GM21576 (cell line): ENCODE results near the gene LRBA.
A peak's percentile ranks its signal among the peaks of the same experiment; 100 is the strongest.

ENCODE experiments used
- ATAC-seq: cut with Tn5 transposase; IDR thresholded peaks from one replicate; pipeline ENCODE4 v1.9.1; 2021; ENCODE audit warnings: mild to moderate bottlenecking, moderate library complexity; ENCODE audit not compliant: unreplicated experiment

Gene LRBA

DNA sequence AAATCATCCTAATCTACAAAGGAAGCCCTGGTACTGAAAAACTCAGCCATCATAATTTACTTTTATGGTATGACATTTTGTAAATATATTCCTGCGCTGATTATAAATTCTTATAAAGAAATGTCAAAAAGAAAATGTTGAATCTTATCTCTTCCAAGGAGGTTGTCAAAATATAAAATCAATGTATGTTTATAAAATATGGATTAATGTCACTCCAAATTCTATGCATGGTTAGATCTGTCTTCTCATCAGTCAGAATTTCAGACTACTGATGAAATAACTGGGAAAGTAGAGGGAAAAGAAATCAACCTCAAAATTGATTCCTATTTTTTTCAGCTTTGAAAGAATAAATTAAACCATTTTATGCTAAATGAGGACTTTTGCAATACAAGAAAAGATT, 553.1 kb downstream of the LRBA start:
- no peak for ATAC-seq

DNA sequence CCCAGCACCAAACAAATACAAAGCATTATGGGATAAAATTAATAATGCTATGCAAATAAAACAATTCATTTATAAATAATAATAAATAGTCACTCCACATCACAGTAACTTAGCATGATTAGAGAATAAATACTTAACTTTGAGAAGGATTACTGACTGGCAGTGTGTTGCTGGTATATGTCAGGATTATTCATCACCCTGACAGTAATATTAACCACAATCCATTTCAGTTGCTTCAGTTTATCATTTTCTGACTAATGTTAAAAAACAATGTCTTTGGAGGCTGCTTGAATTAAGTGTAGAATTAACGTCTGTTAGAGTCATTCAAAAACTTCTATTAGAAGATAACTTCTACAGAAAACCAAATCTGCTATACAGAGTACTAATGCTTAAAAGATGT, 557.3 kb downstream of the LRBA start:
- no peak for ATAC-seq

DNA sequence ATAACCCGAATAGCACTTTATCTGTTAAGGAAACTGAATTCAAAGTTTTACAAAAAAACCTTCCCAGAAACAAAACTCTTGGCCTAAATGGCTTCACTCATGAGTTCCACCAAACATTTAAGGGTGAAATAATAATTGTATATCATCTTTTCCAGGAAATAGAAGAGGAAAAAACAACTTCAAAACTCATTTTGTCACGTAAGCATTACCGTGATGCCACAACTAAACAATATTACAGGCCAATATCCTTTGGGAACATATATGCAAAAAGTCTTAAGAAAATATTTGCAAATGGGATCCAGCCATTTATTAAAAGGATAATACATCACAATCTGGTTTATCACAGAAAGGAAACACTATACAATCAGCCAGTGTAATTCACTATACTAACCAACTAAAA, 563.2 kb downstream of the LRBA start:
- no peak for ATAC-seq

DNA sequence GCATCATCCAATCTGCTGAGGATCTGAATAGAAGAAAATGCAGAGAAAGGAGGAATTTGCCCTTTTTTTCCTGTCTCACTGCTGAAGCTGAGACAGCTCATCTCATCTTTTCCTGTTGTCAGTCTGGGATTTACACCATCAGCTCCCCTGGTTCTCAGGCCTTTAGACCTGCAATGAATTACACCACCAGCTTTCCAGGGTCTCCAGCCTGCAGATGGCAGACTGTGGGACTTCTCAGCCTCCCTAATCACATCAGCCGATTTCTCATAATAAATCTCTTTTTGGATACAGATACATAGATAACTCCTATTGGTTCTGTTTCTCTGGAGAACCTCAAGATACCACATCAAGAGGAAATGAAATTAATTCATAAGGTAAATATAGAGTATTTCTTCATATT, 567.7 kb downstream of the LRBA start:
- ATAC-seq, result no peak

DNA sequence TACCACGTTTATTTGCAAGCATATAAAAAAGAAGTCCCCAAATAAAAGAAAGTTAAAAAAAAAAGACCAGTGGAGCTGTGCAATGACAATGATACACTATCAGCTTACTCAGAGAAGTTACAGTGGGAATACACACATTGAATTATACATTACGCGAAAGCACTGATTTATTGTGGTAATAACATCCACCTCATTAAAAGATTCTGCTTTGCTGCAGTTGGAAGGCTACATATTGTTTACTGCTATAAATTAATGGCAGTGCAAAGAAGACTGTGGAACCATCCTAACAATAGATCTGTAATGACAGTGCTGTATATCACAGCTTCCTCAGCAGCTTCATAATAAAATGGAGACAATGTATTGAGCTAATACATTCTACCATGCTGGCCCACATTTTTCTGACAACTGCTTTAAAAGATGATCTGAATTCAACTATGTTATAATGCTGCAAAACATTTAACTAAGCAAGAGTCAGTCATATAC, 575.6 kb downstream of the LRBA start:
- no peak for ATAC-seq

DNA sequence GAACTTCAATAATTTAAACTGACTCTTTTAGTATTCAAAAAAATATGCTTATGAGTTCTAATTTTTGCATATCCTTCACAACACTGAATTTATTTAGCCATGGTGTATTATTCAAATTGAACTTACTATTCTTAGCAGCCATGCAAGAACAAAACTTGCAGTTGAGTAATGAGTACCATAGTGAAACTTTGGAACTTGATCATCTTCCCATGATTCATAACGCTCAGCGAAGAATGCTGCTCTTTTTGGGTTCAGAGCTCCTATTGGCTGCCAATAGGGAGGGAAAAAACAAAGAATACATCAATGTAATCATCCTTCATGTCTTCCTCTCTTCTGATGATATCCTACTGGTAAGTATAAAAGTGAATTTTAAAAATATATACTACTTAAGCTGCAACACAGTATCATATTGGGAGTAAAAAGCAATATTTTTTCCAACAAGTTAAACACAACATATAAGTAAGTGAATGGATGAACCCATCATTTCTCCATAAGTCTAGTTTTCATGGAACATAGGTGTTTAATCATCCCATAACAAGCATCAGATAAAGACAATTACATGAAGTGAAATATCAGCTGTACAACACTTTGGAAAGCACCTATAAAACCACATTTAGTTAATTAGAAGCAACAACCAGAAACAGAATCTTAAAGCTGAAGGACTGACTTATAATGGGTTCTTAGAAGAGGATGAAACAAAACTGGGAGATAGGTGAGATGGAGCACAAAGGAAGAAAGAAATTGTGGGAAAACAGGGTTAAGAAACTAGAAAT, 578.3 kb downstream of the LRBA start:
- ATAC-seq, result no peak

DNA sequence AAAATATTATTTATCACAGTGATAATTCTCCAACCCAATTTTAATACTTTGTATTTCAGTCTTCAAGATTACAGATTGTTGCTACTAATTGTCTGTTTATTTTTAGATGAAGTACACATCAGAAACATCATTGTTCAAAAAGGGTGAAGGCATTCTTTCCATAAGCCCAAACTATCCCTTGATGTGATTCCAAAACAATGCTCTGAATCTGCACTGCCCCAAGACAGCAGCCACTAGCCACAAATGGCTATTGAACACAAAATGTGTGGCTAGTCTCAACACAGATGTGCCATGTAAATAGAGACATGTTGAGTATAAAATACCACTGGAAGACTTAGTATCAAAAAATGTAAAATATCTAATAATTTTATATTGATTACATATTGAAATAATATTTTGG, 583.9 kb downstream of the LRBA start:
- no peak for ATAC-seq

DNA sequence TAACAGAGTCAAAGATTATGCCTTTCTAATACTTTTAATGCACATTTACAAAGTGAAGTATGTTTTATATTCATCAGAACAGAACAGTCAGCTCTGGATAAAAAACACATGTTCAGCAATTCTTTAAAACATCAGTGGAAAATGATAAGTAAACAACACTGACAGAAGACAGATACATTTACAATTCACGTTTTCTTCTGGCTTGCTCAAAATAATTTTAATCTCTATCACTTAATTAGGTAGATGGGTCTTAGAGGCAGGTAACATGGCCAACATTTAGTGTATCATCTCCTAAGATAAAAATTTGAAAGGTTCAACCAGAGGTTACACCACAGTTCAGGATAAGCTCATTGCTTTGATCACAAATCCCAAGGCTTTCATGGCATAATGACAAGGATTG, 589.9 kb downstream of the LRBA start:
- ATAC-seq, result no peak

DNA sequence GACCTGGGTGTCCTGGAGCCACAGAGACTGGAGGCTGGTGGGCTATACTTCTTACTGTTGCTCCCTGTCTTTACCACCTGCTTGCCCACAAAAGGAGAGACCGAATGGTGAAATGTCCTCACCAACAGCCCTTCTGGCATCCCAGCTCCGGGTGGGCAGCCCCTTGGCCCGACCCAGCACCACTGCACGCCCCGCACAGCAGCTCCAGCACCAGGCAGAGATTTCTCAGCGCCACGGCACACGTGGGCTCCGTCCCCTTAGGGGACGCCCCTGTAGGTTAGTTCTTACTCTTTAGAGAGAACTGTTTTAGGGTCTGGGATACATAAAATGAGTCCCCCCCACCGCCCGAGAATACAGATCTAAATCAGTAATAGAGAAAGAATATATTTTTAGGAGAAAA, 591.6 kb downstream of the LRBA start:
- no peak for ATAC-seq

DNA sequence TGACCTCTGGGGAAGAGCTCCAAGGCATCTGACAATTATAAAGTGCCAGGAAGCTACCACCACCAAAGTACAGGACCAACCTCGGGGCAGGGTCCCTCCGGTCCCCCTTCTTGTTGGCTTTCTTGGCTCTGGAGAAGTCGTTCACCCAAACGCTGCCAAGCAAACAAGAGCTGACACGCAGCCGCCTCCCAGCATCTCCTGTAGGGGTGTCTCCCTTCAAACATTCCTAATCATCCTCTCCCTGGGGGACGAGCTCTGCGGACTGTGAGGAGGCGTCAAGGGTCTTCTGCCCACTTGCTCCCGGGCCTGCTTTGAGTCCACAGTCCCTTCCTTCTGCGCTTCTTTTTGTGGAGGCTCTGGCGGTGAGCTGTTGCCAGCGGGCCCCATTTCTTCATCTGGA, 592.0 kb downstream of the LRBA start:
- ATAC-seq, result no peak

DNA sequence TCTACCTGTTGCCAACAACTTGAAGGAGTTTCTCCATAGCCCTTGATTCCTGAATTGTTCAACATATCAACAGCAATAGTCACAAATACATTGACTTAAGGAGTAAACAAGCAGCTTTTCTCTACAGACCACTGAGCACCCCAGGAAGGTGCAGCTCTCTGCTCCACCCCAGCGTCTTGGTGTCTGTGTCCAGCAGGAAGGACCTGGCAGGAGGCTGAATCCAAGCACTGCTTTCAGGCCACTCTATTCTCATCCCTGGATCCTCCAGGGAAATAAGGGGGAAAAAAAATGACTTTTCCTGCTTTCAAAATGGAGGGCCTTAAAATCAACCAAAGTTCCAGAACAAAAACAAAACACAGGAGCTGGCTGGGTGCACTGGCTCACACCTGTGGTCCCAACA, 593.5 kb downstream of the LRBA start:
- no peak for ATAC-seq

DNA sequence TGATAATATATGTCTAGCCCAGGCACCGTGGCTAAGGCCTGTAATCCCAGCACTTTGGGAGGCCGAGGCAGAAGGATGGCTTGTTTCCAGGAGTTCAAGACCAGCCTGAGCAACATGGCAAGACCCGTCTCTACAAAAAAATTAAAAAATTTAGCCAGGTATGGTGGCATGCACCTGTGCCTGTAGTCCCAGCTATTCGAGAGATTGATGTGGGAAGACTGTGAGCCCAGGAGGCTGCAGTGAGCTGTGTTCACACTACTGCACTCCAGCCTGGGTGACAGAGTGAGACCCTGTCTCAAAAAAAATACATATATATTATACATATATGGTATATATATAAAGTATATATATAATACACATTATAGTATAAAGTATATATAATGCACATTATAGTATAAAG, 595.1 kb downstream of the LRBA start:
- ATAC-seq, result no peak

DNA sequence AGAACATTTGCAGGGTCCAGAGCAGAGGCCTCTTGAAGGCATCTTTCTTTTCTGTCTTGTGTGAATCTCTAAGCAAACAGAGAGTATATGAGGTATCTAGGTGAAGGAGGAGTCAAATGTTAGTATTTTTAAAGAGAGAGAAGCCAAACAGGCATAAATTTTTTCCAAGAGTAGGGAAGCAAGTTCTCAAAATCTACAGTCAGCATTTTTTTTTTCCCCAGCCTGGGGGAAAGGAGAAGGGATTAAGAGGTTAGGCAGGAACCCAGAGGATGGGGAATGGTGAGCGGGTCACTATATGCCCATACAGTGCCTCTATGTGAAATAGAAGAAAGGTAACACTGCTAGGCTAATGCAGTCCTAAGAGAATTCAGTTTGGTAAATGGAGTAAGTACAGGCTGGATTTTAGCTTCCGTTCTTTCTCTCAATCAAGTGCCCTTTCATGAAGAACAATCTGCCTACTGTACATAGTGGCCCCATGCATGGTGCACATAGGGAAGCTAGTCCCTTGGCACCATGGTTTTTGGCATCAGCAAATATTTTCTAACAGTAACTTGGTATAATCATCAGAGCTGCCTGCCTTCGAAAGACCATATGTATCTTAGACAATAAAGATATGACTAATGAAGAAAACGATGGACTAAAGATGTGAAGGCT, 596.2 kb downstream of the LRBA start:
- no peak for ATAC-seq

DNA sequence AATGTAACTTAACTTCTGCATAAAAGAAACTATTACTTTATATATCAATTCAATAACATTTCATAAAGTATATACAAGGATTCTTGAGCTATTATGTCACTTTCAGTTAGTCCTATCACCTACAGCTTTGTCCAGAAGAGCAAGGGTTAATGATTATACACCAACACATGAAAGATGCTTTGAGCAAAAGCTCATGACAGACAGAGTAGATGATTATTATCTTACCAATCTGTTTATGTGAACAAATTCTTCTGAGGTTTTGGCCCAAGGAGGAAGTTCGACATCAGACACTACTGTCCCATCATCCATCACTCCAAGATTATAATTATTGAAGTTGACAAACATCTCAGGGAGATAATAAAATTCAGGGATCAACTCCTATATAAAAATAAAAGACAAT, 599.9 kb downstream of the LRBA start:
- no peak for ATAC-seq

DNA sequence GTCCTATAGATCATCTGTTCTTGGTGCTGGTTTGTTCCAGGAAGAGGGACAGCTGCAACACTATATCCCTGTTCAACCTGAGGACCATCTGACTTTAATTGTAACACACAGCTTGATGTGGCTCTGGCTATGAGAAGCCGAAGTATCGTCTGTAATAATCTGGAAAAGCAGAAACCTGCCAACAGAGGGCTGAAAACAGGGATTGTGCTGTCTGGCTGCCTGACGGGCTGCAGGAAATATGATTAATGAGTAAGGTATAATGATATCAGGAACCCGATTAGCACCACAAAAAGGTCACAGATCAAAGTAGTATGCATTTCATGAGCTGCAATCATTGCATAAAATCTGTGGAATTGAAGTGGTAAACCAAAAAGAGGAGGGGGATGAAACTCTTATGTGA, 603.6 kb downstream of the LRBA start:
- no peak for ATAC-seq

DNA sequence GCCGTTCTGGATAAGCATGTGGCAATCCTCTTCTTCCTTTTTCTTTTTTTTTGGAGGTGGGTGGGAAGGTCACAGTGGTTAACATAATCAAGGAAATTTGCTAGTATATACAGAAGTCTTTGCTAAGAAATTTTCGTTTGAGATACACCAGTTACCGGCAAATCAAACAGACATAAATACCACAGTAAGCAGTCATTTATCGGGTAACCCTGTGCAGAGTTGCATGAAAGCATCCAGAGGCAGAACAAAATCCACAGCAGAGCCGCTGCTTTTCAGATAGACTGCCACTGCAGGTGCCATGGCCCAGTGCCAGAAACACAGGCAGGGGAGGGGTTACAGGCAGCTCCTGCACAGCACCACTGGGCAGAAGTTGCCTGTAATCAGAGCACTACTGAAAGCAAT, 612.2 kb downstream of the LRBA start:
- ATAC-seq, result peak; percentile 81

DNA sequence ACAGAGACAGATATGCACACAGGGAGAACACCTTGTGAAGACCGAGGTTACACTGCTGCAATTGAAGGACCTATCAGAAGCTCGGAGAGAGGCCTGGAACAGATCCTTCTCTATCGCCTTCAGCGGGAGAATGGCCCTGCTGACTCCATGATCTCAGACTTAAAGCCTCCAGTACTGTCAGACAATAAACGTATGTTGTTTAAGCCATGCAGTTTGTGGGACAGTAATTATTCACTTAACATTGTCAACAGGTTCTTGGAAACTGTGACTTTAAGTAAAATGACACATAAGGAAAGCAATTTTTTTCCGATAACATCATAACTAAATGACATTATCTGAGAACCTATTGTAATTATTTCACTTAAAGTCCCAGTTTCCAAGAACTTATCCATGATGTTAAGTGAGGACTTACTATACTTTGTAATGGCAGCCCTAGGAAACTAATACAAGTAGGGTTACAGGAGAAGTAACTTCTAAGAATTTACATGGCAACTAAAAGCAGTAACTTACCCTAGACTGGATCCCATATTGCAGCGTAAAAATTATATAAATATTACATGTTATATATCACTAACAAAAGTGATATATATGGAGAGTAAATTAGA, 613.9 kb downstream of the LRBA start:
- ATAC-seq, result no peak

DNA sequence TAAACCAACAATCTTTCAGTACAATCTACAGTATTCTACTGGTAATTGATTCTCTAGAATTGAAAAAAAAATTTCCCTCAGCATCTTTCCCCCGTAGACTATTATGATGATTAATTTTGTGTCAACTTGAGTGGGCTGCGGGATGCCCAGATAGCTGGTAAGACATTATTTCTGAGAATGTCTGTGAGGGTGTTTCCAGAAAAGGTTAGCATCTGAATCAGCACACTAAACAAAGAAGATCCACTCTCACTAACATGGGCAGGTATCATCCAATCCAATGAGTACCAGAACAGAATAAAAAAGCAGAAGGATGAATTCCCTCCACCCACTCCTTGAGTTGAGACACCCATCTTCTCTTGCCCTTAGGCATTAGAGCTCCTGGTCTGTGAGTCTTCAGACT, 619.2 kb downstream of the LRBA start:
- no peak for ATAC-seq

DNA sequence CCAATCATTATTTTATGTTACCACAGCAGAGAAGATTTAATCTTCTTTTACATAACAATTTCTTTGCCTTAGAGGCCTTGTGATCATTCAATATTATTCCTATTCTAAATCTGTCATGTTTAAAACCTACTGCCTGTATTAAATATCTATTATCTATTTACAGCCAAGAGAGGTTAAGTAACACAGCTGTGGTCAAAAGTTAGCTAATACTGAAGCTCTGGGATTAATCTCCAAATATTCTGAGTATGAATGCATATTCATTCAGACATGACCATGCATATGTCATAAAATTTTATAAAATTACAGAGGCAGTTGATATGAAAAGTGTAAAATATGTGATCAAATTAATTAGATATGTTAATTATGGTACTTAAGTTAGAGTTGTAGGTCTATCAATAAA, 621.0 kb downstream of the LRBA start:
- no peak for ATAC-seq

DNA sequence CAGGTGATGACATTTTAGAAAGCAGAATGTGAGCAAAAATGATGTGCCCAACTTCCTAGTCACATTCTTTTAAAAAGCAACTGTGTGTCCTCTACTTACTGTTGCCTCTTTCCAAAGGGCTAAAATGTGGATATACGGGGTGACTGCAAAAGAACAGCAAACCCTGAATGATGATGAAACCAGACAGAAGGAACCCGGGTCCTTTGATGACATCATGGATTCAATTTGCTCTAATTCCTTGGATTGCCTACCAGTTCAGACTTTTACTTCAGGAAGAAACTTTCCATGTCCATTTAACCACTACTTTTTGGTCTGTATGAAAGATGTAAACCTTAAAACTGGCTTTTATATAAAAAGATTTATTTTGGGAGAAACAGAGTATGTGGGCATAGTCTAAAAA, 624.0 kb downstream of the LRBA start:
- no peak for ATAC-seq

DNA sequence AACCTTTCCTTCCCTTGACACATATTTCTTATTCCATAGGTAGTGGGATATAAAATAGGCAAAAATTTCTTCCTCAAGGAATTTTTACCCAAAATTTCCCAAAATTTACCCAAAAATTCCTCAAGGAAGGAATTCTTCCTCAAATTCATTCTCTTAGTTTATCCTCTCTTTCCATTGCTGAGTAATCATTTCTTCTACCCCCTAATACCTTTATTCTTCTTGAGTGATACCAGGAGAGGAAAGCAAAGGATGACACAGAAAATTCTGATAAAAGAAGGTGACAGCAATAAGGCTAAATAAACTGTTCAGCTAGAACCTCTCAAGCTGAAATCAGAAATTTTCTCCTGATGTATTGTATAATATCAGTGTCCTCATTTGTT, 624.6 kb downstream of the LRBA start:
- ATAC-seq, result no peak

DNA sequence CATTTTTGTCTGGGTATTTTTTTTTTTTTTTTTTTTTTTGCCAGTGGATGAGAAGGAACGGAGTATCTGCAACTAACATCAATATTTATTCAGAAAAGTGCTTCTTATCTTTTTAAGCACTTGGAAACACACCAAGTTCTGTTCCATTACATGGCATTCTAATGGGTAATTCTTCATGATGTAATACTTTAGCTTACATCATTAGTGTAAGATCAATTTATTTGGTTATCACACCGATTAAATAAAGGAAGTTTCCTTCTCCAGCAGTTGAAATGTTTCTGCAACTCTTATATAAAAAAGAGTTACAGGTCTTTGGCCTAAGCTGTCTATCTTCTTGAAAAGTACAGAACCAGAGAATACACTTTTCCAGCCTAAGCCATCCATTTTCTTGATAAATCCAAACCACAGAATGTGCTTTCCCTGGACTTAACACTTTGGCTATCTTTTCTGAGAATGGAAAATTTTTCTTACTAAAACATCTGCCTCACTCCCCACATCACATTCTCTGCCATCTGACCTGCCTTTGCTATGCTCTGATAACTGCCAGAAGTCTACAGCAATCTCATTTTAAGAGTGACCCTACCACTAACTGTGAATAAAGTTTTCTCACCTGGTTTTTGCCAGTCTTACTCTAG, 625.1 kb downstream of the LRBA start:
- no peak for ATAC-seq
